HG02938 (cell line): ENCODE measurements around the gene CERS6.
A peak's percentile ranks its signal among the peaks of the same experiment; 100 is the strongest.

Experiments
- ATAC-seq: cut with Tn5 transposase; IDR thresholded peaks from one replicate; pipeline ENCODE4 v1.9.1; 2021; ENCODE audit warnings: mild to moderate bottlenecking, moderate library complexity; ENCODE audit not compliant: unreplicated experiment

CERS6 gene

DNA sequence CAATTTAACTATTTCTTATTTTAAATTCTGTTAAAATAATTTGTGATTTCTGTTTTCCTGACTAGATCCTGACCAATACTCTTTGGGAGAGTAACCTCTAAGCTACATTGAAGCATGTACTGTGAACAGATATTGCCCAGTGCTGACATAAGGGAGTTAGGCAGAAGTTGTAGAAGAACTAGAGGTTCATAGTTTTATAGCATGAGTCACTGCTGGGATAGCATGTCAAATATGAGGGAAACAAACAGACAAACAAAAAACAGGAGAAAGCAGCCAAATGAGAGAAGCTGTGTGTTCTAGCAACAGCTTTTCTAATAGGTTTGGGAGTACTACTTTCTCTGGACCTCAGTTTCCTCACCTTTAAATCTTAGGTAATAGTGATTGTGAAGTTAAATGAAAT lies 72.4 kb downstream of the CERS6 start:
- ATAC-seq, result no peak

DNA sequence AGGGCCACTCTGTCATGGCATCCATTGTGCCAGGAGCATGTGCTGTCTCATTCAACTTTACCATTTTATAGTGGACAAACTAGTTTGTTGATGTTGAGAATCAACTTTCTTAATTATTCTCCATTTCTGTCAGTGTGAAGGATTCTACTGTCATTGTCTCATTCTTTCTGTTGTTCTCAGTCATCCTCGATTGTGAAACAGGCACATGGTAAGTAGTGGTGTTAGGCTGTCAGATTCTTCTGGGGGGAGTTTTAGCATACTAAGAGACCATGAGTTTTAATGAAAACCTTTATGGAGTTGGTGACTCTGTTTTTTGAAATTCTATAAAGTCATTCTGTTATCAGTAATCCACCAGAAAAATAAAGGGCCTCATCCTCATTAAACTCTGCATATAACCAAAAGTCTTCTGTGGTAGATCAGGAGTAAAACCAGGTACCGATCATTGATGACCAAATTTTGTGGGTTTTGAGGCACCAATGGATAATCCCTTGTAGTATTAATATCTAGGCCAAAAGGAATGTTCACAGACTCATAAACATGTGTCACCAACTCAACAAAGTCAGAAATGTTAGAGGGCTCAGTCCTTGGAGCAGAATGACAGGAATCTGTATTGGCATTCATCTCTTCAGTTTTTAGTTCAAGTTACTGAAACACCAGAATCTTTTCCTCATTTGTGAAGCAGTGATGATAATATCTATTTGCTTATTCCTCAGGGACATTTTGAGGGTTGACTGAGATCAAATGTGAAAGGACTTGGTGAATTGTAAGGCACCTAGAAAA lies 73.2 kb downstream of the CERS6 start:
- no peak for ATAC-seq

DNA sequence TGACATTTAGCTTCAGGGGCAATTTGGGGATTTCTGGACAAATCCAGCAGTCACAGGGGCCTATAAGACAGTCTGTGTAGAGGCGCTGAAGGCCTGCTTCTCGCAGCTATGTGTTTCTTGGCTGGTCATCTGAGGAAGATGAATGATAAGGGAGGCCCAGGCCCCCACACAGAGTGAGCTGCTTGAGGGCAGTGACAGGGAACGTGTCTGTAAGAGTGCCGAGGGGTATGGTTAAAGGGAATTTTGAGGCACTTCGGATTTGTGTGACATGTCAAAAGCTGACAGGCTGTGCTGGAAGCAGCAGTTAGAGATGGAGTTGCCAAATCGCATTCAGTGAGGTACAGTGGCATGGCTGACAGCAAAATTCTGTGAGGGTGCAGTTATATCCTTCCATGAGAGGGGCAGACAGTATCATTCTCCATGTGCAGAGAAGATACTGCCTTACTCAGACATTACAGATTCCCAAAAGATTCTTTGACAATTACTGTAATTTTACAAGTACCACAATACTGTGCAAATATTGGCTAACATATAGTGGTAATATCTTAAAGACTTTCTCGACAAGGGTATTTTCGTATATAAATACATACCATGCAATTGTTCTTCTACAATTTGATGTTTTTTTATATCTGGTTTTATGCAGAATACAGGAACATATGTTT lies 74.0 kb downstream of the CERS6 start:
- ATAC-seq, result no peak

DNA sequence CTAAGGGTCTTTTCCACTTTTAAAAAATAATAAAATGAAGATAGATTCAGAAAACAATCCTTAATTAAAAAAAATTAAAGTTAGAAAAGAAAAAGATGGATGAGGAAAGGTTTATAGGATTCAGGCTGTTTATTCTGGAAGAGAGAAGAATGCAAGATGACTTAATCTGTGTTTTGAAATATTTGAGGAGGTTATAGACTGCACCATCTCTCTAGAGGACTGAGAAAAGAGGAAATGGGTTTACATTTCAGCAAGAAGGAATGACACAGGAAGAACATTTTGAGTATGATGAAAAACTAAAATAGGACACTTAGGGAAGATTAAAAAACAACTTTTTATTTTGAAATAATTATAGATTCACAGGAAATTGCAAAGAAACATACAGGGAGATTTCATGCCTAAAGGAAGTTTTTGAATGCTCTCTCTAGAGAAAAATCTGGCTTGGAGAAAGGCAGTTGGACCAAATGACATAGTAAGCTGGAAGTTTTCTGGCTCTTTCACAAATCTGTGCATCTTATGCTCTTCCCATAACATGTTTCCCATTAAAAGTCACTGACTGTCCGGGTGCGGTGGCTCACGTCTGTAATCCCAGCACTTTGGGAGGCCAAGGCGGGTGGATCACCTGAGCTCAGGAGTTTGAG lies 75.0 kb downstream of the CERS6 start:
- no peak for ATAC-seq

DNA sequence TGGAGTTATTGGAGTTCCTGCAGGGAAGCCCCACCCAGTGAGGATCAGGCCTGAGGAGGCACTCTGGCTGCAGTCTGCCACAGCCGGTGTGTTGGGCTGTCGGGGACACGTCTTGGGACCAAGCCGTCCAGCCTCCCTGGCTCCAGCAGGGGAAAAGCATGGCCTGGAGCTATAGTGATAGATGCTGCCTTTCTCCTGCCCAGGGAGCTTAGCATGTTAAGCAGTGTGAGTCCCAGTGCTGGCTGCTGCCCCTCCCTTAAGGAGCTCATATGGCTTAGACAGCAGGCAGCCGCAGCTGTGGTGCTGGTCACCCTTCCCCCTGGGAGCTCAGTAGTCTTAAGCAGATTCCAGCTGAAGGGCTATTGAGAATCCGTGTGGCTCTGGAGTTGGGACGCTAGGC lies 78.9 kb downstream of the CERS6 start:
- ATAC-seq, result no peak

DNA sequence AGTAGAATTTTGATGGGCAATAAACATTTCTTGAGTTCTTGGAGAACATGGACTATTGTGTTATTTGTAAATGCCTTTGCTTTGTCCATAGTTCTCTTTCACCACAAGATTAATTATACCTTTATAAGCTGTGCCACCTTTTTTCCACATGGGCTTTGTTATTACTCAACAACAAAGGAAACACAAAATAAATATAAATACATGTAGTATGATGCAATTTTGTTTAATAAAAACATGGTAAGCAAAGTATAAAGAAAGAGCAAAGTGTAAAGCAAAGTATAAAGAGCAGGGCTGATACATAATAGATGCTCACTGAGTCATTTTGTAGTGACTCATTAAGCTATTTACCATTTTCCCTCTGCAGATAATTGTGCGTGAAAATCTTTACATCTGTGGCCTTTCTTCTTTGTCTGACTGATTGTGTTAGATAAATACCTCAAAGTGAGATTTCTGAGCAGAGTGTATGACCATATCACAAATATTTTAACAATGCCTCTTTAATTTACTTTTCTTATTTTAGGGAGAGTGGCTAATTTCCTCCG lies 80.9 kb downstream of the CERS6 start:
- ATAC-seq, result no peak

DNA sequence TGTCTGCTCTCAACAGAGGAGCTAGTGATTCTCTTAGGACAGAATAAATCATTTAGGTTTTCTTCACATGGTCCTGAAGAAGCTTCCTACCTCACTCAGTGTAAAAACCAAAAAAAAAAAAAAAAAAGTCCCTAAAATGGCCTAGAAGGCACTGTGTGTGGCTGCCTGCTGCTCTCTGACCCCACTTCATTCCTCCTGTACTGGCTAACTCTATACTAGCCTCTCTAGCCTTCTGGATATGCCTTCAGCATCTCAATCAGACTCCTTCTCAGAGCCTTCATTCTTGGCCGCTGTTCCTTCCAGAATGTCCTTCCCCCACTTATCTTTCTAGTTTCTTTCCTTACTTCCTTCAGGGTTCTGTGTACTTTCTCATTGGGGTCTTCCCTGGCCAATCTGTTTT lies 82.1 kb downstream of the CERS6 start:
- no peak for ATAC-seq

DNA sequence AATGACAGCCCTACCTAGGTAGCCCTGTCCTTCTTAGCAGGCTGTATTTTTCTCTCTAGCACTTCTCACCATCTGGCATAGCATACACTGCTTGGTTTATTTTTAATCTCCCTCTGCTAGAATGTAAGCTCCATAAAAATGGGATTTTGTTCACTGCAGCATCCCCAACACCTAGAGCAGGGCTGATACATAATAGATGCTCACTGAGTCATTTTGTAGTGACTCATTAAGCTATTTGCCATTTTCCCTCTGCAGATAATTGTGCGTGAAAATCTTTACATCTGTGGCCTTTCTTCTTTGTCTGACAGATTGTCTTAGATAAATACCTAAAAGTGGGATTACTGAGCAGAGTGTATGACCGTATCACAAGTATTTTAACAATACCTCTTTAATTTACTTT lies 82.5 kb downstream of the CERS6 start:
- ATAC-seq, result no peak

DNA sequence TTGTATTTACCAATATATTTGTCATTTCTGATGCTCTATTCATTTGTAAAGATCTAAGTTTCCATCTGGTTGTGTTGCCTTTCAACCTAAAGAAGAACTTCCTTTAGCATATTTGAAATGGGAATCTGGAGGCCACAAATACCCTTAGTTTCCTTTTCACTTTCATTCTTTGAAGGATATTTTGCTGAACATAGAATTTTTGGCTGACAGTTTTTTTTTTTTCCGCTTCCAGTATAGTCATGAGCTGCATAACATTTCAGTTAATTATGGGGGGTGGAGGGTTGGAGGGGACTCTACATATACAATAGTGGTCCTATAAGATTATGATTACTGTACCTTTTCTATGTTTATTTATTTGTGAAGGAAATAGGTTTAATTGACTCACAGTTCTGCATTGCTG lies 83.9 kb downstream of the CERS6 start:
- no peak for ATAC-seq

DNA sequence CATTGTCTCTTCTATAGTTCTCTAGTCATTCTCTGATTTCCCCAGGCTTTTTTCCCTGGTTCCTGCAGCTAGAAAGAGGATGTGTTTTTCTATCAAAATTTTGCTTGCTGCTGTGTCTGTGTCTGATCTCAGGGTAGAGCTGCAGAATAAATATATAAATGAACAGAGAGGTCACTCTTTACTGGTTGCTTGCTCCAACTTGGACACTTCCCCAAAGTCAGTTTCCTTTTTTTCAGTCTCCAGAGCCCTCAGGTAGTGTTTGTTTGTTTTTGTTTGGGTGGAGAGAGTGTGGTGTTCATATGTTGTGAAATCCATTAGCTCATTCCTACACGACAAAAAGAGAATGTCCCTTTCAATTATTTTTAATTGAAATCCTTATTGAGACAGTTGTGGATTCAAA lies 85.8 kb downstream of the CERS6 start:
- no peak for ATAC-seq

DNA sequence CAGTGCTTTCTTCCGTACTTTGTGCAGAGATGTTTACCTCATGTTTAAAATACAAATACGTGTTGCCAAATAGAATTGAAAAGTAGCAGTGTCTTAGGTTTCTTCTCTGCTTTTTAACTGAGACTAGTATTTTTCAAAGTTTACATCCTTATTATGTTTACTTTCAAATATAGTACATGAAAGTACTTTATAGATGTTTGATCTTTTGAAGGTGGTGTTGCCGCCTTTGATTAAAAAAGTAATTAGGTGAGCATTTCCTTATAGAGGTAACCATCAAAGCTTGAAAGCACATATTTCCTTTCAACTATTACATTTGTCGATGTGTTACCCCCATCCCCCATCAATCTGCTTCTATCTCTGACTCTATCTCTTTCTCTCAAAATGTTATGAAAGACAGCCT lies 87.0 kb downstream of the CERS6 start:
- no peak for ATAC-seq

DNA sequence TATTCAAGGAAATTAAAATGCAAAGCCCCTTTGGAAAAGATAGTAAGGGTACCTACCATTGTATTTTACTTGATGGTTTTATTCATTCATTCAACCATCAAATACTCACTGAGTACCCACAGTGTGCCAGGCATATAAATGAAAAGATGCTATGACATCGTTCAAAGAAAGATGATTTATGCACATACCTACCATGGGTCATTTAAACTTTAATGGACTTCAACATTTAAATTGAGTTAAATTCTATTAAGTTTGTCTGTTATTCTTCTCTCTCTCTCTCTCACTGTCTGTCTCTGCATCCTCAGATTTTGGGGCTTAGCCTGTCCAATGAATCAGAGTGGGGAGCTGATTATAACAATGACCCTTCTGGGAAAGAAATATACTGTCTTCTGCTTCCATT lies 87.9 kb downstream of the CERS6 start:
- ATAC-seq, result no peak

DNA sequence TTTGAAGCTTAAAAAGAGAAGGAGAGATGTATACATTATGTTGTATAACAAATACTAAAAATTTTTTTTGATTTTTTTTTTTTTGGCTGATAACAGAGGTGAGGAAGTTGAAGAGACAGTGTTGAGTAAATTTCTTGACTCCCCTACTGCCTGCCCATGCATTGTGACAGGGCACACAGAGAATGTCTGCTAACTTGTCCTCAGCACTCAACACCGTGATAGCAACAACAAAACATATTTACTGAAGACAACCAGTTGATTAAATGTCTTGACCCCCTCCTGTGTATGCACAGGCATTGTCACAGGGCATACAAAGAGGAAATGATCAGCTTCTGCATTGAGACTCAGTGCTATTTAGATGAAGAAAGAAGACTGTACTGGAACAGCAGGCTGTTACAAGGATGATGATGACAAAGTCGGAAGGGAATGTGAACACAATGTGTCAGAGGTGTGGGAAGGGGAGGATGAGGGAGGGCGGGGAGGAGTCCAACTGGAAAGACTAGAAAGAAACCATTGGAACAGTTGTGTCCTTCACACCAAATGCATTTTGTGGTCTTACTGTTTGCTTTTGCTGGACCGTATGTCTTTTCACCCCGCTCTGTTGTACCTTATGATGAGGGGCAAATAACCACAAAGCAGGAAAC lies 89.5 kb downstream of the CERS6 start:
- ATAC-seq, result no peak

DNA sequence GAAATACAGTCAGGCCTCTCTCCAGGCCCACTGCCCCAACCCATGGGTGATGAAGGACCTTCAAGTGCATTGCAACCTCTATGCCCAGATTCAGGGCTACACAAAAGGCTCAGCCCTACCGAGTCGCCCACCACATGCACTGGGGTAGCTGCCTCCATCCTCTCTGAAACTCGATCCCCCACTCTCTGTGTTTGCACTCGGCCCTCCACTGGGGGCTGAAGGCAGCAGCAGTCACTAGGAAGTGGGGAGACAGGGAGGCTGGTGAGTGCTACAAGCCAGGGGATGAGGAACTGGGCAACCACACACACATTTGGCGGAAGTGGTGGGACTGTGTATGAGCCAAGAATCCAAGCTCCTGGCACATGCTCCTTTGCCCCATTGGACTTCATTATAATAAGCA lies 94.6 kb downstream of the CERS6 start:
- no peak for ATAC-seq

DNA sequence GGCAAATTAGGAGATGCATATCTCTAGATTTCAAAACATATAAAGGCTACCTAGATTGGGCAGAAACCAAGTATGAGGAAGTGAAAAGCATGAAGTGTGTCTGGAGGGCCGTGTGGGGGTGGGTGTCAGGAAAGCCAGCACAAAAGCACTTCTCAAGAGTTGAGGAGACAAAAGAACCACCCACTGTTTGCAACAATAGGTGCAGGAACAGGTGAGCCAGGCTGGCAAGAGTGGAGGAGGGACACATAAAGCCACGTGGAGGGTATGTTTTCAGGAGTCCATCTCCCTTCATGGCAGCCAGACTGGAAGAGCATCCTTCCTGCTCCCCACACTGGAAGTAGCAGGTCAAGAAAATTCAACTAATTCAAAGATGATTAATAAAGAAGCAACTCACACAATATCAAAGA lies 96.4 kb downstream of the CERS6 start:
- peak; percentile 97 for ATAC-seq

DNA sequence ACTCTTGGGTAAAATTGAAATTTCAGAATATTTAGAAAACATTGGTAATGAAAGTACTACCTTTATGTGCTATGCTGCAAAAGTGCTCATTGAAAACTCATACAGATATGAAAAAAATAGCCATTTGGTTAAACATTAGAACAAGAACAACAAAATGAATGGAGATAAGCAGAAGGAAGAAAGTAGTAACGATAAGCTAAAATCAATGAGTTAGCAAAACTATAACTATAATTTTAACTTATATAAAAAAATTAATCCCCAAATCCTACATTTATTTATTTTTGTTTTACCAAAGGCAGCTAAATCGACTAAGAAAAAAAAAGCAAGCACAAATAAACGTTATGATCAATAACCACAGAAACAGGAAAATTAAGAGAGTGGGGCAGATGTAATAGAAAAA lies 99.2 kb downstream of the CERS6 start:
- ATAC-seq, result no peak

DNA sequence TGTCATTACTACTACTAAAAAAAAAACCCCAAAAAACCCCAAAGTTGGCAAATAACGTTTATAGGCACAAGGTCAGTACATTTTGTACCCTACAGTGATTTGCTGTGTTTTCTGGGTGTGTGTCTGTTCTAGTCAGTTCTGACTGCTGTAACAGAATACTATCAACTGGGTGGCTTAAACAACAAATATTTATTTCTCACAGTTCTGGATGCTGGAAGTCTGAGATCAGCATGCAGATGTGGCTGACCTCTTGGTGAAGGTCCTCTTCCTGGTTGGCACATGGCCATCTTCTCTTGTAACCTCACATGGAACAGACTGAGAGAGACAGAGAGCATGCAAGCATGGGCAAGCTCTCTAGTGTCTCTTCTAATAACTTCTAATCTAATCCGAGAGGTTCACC lies 103.1 kb downstream of the CERS6 start:
- ATAC-seq, result no peak

DNA sequence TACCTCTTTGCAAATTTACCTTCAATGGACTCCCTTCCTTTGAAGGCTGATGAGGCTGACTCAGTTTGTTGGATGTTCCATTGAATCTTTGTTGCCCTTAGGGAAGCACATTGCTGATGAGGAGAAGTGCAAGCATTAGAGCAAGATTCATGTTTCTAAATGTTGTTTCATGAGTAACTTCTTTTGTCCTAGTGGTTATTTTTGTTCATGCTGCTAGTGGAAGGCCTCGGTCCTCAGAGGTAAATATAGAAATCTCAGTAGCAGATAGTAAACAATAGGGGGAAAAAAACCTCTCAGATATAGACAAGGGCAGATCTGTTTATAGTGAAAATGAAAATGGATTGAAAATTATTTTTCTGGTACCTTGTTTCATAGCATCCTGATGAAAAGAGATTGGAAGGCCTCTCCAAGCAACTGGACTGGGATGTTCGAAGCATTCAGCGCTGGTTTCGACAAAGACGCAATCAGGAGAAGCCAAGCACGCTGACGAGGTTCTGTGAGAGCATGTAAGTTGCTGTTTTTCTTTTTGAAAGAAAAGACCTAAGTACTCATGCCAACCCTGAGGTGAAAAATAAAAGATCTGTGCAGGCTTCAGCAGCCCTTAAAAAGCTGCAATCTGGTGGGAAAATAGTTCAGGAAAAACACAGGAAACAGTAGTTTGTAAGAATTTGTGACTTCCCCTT lies 104.9 kb downstream of the CERS6 start:
- no peak for ATAC-seq

DNA sequence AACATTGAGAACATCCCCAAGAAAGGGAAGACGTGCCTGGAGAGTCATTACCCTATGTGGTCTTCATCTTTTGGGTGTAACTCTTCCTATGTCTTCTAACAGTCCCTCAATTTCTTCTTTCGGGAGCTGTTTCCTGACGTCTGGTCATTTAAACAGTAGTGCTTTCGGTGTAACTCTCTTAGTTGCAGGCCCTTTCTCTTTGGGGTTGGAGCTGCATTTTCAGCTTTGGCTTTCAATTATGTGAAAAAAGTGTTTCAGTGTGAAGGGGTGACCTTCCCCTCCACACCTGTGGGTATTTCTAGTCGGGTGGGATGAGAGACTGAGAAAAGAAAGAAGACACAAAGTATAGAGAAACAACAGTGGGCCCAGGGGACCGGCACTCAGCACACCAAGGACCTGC lies 105.9 kb downstream of the CERS6 start:
- no peak for ATAC-seq

DNA sequence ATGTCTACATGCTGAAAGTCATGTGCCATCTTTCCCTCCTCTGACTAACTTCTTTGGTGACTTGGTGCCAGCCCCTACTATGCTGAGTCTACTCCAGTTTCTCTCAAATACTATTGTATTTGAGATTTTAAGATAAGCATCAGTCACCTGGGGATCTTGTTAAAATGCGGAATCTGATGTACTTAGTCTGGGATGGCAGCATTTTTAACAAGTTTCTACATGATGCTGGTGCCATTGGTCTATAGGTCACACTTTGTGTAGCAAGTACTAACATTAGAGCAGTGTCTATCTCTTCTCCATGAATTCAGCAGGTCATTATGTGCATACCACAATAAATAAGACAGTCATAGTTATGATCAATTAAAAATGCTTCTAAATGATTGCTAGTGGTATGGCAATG lies 106.9 kb downstream of the CERS6 start:
- no peak for ATAC-seq

DNA sequence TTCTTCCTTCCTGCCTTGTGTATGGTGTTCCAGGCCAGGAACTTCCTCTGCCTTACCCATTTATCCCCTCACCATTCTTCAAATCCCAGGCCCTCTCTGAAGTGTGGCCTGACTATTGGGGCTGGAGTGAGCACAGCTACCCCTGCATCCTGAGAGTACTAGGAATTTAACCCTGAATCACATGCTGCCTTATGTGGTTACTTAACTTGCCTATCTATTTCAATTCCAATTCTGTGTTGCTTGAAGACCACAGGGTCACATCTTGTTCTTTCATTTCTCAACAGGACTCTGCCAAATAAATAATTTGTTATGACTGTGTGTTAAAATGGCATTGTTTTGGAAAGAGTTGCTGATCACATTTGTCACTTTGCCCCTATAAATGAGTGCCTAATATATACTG lies 108.6 kb downstream of the CERS6 start:
- ATAC-seq, result no peak
